ENCODE data around the gene ADAMTSL5.

DNA sequence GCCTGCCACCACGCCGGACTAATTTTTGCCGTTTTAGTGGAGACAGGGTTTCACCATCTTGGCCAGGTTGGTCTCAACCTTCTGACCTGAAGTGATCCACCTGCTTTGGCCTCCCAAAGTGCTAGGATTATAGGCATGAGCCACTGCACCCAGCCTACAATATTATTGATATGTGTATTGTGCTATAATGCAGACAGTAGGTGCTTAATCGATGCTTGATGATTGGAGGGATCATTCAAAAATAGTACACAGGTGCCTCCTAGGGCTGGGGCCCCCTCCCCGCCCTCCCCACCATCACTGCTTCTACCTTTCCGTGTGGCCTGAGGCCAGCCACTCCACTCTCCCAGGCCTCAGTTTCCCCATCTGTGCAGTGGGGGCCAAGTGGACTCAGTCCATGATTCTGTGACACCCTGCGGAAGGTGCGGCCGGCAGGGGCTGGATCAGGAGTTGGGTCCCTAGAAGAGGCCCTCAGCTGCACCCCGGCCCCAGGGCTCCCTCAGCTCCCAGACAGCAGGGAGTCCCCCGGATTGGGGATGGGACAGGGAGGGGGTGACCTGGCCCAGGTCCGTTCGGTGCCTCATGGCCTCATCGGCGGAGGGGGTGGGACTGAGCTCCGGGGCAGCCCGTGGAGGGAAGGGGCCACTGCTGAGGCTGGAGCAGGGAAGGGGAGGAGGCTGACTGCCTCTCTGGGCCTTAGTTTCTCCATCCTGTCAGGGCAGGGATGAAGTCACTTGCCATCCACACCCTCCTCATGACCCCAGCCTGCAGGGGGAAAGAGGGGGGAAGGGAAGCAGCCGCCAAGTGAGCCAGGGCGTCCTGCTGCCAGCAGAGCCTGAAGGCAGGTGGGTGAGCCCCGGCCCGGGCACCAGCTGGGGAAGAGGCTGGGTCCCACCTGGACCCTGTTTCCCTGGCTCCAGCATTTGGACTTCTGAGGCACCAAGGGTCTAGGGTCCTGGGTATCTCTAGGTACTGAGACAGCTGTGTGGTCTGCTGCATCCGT, 1.2 kb downstream of the ADAMTSL5 start:
- TF ChIP-seq, protein P1, sequence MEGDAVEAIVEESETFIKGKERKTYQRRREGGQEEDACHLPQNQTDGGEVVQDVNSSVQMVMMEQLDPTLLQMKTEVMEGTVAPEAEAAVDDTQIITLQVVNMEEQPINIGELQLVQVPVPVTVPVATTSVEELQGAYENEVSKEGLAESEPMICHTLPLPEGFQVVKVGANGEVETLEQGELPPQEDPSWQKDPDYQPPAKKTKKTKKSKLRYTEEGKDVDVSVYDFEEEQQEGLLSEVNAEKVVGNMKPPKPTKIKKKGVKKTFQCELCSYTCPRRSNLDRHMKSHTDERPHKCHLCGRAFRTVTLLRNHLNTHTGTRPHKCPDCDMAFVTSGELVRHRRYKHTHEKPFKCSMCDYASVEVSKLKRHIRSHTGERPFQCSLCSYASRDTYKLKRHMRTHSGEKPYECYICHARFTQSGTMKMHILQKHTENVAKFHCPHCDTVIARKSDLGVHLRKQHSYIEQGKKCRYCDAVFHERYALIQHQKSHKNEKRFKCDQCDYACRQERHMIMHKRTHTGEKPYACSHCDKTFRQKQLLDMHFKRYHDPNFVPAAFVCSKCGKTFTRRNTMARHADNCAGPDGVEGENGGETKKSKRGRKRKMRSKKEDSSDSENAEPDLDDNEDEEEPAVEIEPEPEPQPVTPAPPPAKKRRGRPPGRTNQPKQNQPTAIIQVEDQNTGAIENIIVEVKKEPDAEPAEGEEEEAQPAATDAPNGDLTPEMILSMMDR (IDR thresholded peaks at IDR 0.05) = no peak
- no peak for TF ChIP-seq POLR2A (IDR thresholded peaks at IDR 0.05)
